GM12878 (cell line): ENCODE data around the gene TAF11L12. TPM values are rescaled to one million over a fixed set of nuclear protein-coding genes. Genes with fewer than 3 reads are reported as not detected.
"Not testable (repeated sequence)": the region's sequence is repeated elsewhere in the genome, so short reads cannot be mapped to it uniquely, and the experiment has no call there.

Source experiments
- ATAC-seq: fragments of 200-7000 bp; cut with Tn5 transposase; 3 replicates; pipeline ENCODE4 v1.9.1; 2020; ENCODE audit warnings: mild to moderate bottlenecking, moderate library complexity
- BruUV-seq: library from RNA; stranded (reverse); fragments of 400-500 nt; replicated peaks from 2 replicates; lab custom pipeline; 2021; lab: Mats Ljungman, UMichigan
- CTCF ChIA-PET: fragments of 300-600 bp; sonication (Branson Sonifier 250); formaldehyde crosslinking; extraction: SDS; loops from one replicate; lab custom pipeline; 2021; ENCODE audit warnings: inconsistent platforms; lab: Yijun Ruan, JAX
- POLR2A ChIA-PET: fragments of 350-600 bp; formaldehyde crosslinking; extraction: SDS; loops from one replicate; lab custom pipeline; 2021; ENCODE audit warnings: inconsistent platforms; lab: Charles Lee
- RAD21 ChIA-PET: fragments of 300-600 bp; sonication (Branson Sonifier 250); formaldehyde crosslinking; loops from one replicate; lab custom pipeline; 2023; ENCODE audit warnings: antibody characterized with exemption; ENCODE audit not compliant: unreplicated experiment; lab: Charles Lee
- SMC1A ChIA-PET: fragments of 300-600 bp; sonication (Branson Sonifier 250); formaldehyde crosslinking; loops from one replicate; lab custom pipeline; 2023; ENCODE audit not compliant: unreplicated experiment, uncharacterized antibody; lab: Charles Lee
- DNase-seq: peaks from one replicate; pipeline ENCODE4 v3.0.0-alpha.2; 2011; ENCODE audit warnings: low read depth, low spot score
- FAIRE-seq: peaks from 3 replicates; lab custom pipeline; 2011; peaks lifted over from hg19 to GRCh38; lab: Jason Lieb, UNC
- H2AFZ ChIP-seq: 2 replicates; pipeline ENCODE4 v1.6.0; 2011; ENCODE audit warnings: low read depth, low read length, control low read depth; ENCODE audit not compliant: control insufficient read depth
- H3K27ac ChIP-seq: 2 replicates; pipeline ENCODE4 v1.5.1; 2011; ENCODE audit warnings: control low read depth; ENCODE audit not compliant: control insufficient read depth, insufficient read depth
- H3K27me3 ChIP-seq, 2 experiments: replicated peaks in 1 of 2; 2 replicates each; pipeline versions ENCODE4 v1.6.0 to v1.6.1; 2011; ENCODE audit warnings: low read length in 1 of 2; ENCODE audit not compliant: control insufficient read depth in 2 of 2, insufficient read depth in 2 of 2
- H3K36me3 ChIP-seq, 2 experiments: 2 replicates each; pipeline ENCODE4 v1.5.1; 2011; ENCODE audit warnings: low read length in 1 of 2; ENCODE audit not compliant: control insufficient read depth in 2 of 2, insufficient read depth in 2 of 2
- H3K4me1 ChIP-seq: 2 replicates; pipeline ENCODE4 v1.6.1; 2011; ENCODE audit warnings: mild to moderate bottlenecking, low read length, moderate library complexity, mixed read lengths; ENCODE audit not compliant: control insufficient read depth, insufficient read depth
- H3K4me2 ChIP-seq: 2 replicates; pipeline ENCODE4 v1.6.0; 2011; ENCODE audit warnings: control low read depth; ENCODE audit not compliant: control insufficient read depth, insufficient read depth
- H3K4me3 ChIP-seq: fragments of 200-600 bp; sonication (generic); 2 replicates; pipeline ENCODE4 v1.5.1; 2016
- H3K79me2 ChIP-seq: 2 replicates; pipeline ENCODE4 v1.6.0; 2011; ENCODE audit warnings: low read length; ENCODE audit not compliant: control insufficient read depth, insufficient read depth
- H3K9ac ChIP-seq: 2 replicates; pipeline ENCODE4 v1.8.0; 2011; ENCODE audit warnings: low read length, control low read depth, mixed read lengths; ENCODE audit not compliant: control insufficient read depth, insufficient read depth
- H3K9me3 ChIP-seq: replicated peaks from 3 replicates; pipeline ENCODE4 v1.5.1; 2011; ENCODE audit warnings: mild to moderate bottlenecking, low read length; ENCODE audit not compliant: control insufficient read depth, insufficient read depth
- H4K20me1 ChIP-seq: 2 replicates; pipeline ENCODE4 v1.6.0; 2011; ENCODE audit not compliant: control insufficient read depth, insufficient read depth
- NR2C1 ChIP-seq: fragments of 450-650 bp; IDR thresholded peaks from 2 replicates; pipeline ENCODE4 v1.6.1; 2017; ENCODE audit warnings: antibody characterized with exemption, mild to moderate bottlenecking, moderate library complexity
- RB1 ChIP-seq: fragments of 450-650 bp; formaldehyde crosslinking; IDR thresholded peaks from 2 replicates; pipeline ENCODE4 v1.6.1; 2017; ENCODE audit warnings: mild to moderate bottlenecking, borderline replicate concordance
- WGBS: methylation state at CpG from one replicate; pipeline ENCODE4 v1.1.6; 2016; ENCODE audit warnings: low lambda C conversion rate; ENCODE audit not compliant: insufficient replicate concordance, insufficient coverage; ENCODE audit errors: missing lambda C conversion rate; 5-methylcytosine and 5-hydroxymethylcytosine counted together
- in situ Hi-C: fragments of 300-500 bp; cut with MboI; formaldehyde crosslinking; loops from 9 replicates; pipeline ENCODE4 v1.14.3; 2018; ENCODE audit warnings: mixed read lengths
- intact Hi-C: fragments of 100-400 bp; cut with micrococcal nuclease; formaldehyde crosslinking; loops from one replicate; pipeline ENCODE4 v1.14.2; 2022; ENCODE audit not compliant: unreplicated experiment
- polyA plus RNA-seq, 11 experiments: library from polyadenylated mRNA; depleted of rRNA in 4 of 11; unstranded in 6 of 11; stranded (reverse) in 5 of 11; fragments of >200 nt; fragmentation: Nextera tagmentation in 4 of 11; fragmentation: Illumina TruSeq in 1 of 11; extraction: Ambion mirVana in 4 of 11; extraction: Trizol in 1 of 11; gene quantifications; 1 replicate in 1 of 11; 2 replicates in 10 of 11; pipeline versions ENCODE4 v1.2.1 to v1.2.3, GENCODE V29; 2011 to 2016; ENCODE audit warnings: inconsistent platforms in 2 of 11, missing spikeins in 2 of 11, low read depth in 1 of 11
- total RNA-seq, 4 experiments: library from RNA; depleted of rRNA in 3 of 4; stranded (reverse); fragments of >200 nt in 3 of 4; fragmentation: Illumina TruSeq in 1 of 4; extraction: Trizol in 1 of 4; gene quantifications; 2 replicates each; pipeline versions ENCODE4 v1.2.1 to v1.2.3, GENCODE V29; 2013 to 2021
- TF ChIP-seq, protein P1 (sequence below): IDR thresholded peaks from 2 replicates; pipeline ENCODE4 v1.6.1; 2012; ENCODE audit warnings: improper control_type of control experiment, low read depth, low read length; ENCODE audit not compliant: insufficient replicate concordance

The TAF11L12 gene
- total and polyA plus RNA-seq, 10 of the 15 experiments (the other 5 are each of a cell fraction or from before 2014, with no cell fraction given), result not detected

DNA sequence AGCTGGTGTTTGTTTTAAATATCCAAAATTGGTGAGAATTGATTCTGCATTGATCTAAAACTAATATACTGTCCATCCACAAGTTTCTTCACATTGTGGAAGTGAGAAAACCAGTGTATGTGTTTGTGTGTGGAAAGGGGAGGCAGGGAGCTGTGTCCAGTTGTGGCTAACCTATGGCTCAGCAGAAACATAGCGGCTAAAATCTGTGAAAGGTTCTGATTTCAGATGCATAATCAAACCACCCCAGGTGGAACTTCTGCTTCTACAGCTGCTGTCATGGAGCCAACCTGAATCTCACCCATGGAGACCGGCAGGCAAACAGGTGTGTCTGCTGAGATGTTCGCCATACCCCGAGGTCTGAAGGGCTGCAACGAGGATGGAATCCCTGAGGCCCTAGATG, 24.0 kb downstream of the TAF11L12 start, which contains the start of gene TAF11L14 (continued):
- TF ChIP-seq, protein P1, sequence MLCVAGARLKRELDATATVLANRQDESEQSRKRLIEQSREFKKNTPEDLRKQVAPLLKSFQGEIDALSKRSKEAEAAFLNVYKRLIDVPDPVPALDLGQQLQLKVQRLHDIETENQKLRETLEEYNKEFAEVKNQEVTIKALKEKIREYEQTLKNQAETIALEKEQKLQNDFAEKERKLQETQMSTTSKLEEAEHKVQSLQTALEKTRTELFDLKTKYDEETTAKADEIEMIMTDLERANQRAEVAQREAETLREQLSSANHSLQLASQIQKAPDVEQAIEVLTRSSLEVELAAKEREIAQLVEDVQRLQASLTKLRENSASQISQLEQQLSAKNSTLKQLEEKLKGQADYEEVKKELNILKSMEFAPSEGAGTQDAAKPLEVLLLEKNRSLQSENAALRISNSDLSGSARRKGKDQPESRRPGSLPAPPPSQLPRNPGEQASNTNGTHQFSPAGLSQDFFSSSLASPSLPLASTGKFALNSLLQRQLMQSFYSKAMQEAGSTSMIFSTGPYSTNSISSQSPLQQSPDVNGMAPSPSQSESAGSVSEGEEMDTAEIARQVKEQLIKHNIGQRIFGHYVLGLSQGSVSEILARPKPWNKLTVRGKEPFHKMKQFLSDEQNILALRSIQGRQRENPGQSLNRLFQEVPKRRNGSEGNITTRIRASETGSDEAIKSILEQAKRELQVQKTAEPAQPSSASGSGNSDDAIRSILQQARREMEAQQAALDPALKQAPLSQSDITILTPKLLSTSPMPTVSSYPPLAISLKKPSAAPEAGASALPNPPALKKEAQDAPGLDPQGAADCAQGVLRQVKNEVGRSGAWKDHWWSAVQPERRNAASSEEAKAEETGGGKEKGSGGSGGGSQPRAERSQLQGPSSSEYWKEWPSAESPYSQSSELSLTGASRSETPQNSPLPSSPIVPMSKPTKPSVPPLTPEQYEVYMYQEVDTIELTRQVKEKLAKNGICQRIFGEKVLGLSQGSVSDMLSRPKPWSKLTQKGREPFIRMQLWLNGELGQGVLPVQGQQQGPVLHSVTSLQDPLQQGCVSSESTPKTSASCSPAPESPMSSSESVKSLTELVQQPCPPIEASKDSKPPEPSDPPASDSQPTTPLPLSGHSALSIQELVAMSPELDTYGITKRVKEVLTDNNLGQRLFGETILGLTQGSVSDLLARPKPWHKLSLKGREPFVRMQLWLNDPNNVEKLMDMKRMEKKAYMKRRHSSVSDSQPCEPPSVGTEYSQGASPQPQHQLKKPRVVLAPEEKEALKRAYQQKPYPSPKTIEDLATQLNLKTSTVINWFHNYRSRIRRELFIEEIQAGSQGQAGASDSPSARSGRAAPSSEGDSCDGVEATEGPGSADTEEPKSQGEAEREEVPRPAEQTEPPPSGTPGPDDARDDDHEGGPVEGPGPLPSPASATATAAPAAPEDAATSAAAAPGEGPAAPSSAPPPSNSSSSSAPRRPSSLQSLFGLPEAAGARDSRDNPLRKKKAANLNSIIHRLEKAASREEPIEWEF, result no peak
- TF ChIP-seq RB1 (no peak), NR2C1 (no peak)

DNA sequence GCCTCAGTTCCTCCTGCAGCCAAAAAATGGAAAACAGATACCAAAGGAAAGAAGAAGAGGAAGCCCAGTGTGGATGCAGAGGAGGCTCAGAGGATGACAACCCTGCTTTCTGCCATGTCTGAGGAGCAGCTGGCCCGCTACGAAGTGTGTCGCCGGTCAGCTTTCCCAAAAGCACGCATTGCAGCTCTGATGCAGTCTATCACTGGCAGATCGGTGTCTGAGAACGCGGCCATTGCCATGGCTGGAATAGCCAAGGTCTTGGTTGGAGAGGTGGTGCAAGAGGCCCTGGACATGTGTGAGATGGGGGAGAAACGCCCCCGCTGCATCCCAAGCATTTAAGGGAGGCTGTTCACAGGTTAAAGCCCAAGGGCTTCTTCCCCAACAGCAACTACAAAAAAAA, 39.0 kb downstream of the TAF11L12 start:
- H3K4me1 ChIP-seq, H3K27ac ChIP-seq, intact Hi-C loops, ATAC-seq, H3K4me3 ChIP-seq, H3K9me3 ChIP-seq, in situ Hi-C loops, H3K79me2 ChIP-seq, POLR2A ChIA-PET, H3K4me2 ChIP-seq, FAIRE-seq, H3K36me3 ChIP-seq, H3K9ac ChIP-seq, RAD21 ChIA-PET, BruUV-seq, H2AFZ ChIP-seq, H3K27me3 ChIP-seq, CTCF ChIA-PET, DNase-seq, H4K20me1 ChIP-seq: not testable (repeated sequence)
- WGBS, result 63% methylated on average over 10 of the region's 10 CpGs
- SMC1A ChIA-PET, result interaction anchor here (0.6 kb wide), 2 partner anchors 134 to 701 kb away, joined by 3 read pairs; no protein-coding TSS in a partner anchor

DNA sequence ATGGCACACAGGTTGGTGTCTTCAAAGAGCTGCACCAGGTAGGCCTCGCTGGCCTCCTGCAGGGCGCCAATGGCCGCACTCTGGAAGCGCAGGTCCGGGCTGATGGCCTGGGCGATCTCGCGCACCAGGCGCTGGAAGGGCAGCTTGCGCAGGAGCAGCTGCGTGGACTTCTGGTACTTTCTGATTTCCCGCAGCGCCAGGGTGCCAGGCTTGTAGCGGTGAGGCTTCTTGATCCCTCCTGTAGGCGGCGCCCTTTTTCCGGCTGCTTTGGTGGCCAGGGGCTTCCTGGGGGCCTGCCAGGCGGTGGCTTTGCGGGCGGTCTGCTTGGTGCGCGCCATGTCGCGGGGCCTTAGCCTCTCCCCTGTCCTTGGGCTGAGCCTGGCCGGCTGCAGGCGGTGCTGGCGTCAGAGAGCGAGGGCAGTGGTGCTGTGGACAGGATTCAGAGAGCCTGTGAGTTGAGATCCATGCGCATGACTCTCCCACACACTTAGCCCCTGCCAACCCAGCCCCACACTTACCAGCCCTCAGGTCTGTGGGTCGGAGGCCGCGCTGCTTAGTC, 45.1 kb downstream of the TAF11L12 start:
- H3K4me2 ChIP-seq, BruUV-seq, FAIRE-seq, SMC1A ChIA-PET, intact Hi-C loops, DNase-seq, H3K4me3 ChIP-seq, H2AFZ ChIP-seq, H3K9me3 ChIP-seq, ATAC-seq, H3K4me1 ChIP-seq, in situ Hi-C loops, H3K27me3 ChIP-seq, H3K27ac ChIP-seq, H3K79me2 ChIP-seq, POLR2A ChIA-PET, RAD21 ChIA-PET, H3K9ac ChIP-seq, CTCF ChIA-PET, H4K20me1 ChIP-seq, H3K36me3 ChIP-seq: not testable (repeated sequence)
- WGBS, result 79% methylated on average over 22 of the region's 32 CpGs
